Stomach smooth muscle (tissue), 2 donors: ENCODE results near the gene PCDHB9.
"Not testable (repeated sequence)": the region's sequence is repeated elsewhere in the genome, so short reads cannot be mapped to it uniquely, and the experiment has no call there.

ENCODE experiments used
- H3K27ac ChIP-seq: one replicate; pipeline ENCODE4 v1.7.0; 2013; ENCODE audit warnings: mild to moderate bottlenecking, low read length, inconsistent platforms
- H3K27me3 ChIP-seq, 2 donors: one replicate each; pipeline ENCODE4 v1.7.0; 2013; ENCODE audit warnings: low read length in 2 of 2; ENCODE audit not compliant: insufficient read depth in 2 of 2, control insufficient read depth in 1 of 2
- H3K36me3 ChIP-seq, 2 donors: one replicate each; pipeline ENCODE4 v1.7.0; 2013; ENCODE audit warnings: low read length in 2 of 2; ENCODE audit not compliant: control insufficient read depth in 2 of 2, insufficient read depth in 2 of 2
- H3K4me1 ChIP-seq: one replicate; pipeline ENCODE4 v1.7.0; 2013; ENCODE audit warnings: low read length; ENCODE audit not compliant: control insufficient read depth, insufficient read depth
- H3K4me3 ChIP-seq, 2 donors: one replicate each; pipeline ENCODE4 v1.7.0; 2013; ENCODE audit warnings: low read length in 2 of 2
- H3K9ac ChIP-seq, 2 donors: one replicate each; pipeline ENCODE4 v1.7.0; 2013; ENCODE audit warnings: low read length in 2 of 2, mild to moderate bottlenecking in 1 of 2
- H3K9me3 ChIP-seq, 2 donors: one replicate each; pipeline ENCODE4 v1.7.0; 2013; ENCODE audit warnings: low read length in 2 of 2; ENCODE audit not compliant: control insufficient read depth in 2 of 2
- donor health status: healthy.
- donor health status: Pancreatic carcinoma.

PCDHB9 gene

GRCh38 chr5:141172381-141173204 is 14.4 kb upstream of the PCDHB9 start, which contains the start of gene PCDHB7:
Gene PCDHB7, plus strand, starts transcription at chr5:141172644. Its CDS starts 192 bp downstream, at chr5:141172836.
- Histone ChIP-seq H3K27me3 (peaks cover 4 to 6% of the 10 kb centered on the region in 2 donors), H3K4me1 (no peaks in the 10 kb centered on the region), H3K4me3 (peak within 1 kb of the TSS; percentile 64 to 67), H3K9me3 (peaks cover 22 to 28% of the 10 kb centered on the region in 2 donors), H3K27ac (no peak within 1 kb of the TSS), H3K36me3 (no peaks in the 10 kb centered on the region), H3K9ac (peak within 1 kb of the TSS; percentile 22 to 58)

- H3K4me1 ChIP-seq, H3K9ac ChIP-seq, H3K4me3 ChIP-seq, H3K27ac ChIP-seq, H3K36me3 ChIP-seq: not testable (repeated sequence)
- Histone ChIP-seq H3K27me3 (peaks cover 6 to 12% of the 10 kb centered on the region in 2 donors), H3K9me3 (peaks cover 31 to 35% of the 10 kb centered on the region in 2 donors)
Observed at GRCh38 chr5:141174291-141175104, 12.5 kb upstream of the PCDHB9 start.

GRCh38 chr5:141175933-141176332 is 11.0 kb upstream of the PCDHB9 start:
- H3K27me3 ChIP-seq: peaks cover 6 to 12% of the 10 kb centered on the region in 2 donors
- no peaks in the 10 kb centered on the region for H3K36me3 ChIP-seq
- no peak overlapping the region for H3K4me3 ChIP-seq
- no peak overlapping the region for H3K9ac ChIP-seq
- no peak overlapping the region for H3K27ac ChIP-seq
- peaks cover 31 to 35% of the 10 kb centered on the region in 2 donors for H3K9me3 ChIP-seq
- H3K4me1 ChIP-seq: no peaks in the 10 kb centered on the region

- Histone ChIP-seq H3K9me3 (peaks cover 32 to 36% of the 10 kb centered on the region in 2 donors), H3K27me3 (peaks cover 6 to 15% of the 10 kb centered on the region in 2 donors)
- not testable (repeated sequence) for H3K36me3 ChIP-seq, H3K27ac ChIP-seq, H3K9ac ChIP-seq, H3K4me3 ChIP-seq, H3K4me1 ChIP-seq
Observed at GRCh38 chr5:141177577-141178191, 9.3 kb upstream of the PCDHB9 start, which contains the start of gene PCDHB8. Gene PCDHB8, plus strand, starts transcription at chr5:141177790. Its CDS starts 245 bp downstream, at chr5:141178035.

- H3K9ac ChIP-seq, H3K36me3 ChIP-seq, H3K4me3 ChIP-seq, H3K4me1 ChIP-seq, H3K27ac ChIP-seq: not testable (repeated sequence)
- peaks cover 30 to 38% of the 10 kb centered on the region in 2 donors for H3K9me3 ChIP-seq
- H3K27me3 ChIP-seq: peaks cover 6 to 17% of the 10 kb centered on the region in 2 donors
Observed at GRCh38 chr5:141179371-141179770, 7.6 kb upstream of the PCDHB9 start.

- not testable (repeated sequence) for H3K4me3 ChIP-seq, H3K4me1 ChIP-seq, H3K36me3 ChIP-seq, H3K27ac ChIP-seq, H3K9ac ChIP-seq
- peaks cover 5 to 16% of the 10 kb centered on the region in 2 donors for H3K27me3 ChIP-seq
- peaks cover 32 to 38% of the 10 kb centered on the region in 2 donors for H3K9me3 ChIP-seq
Observed at GRCh38 chr5:141179876-141180275, 7.1 kb upstream of the PCDHB9 start.

GRCh38 chr5:141180313-141180712 is 6.6 kb upstream of the PCDHB9 start:
- Histone ChIP-seq H3K27ac (no peak overlapping the region), H3K4me1 (no peaks in the 10 kb centered on the region), H3K36me3 (peaks cover 0 to 3% of the 10 kb centered on the region in 2 donors), H3K4me3 (no peak overlapping the region), H3K27me3 (peaks cover 3 to 14% of the 10 kb centered on the region in 2 donors), H3K9ac (no peak overlapping the region), H3K9me3 (peaks cover 28 to 33% of the 10 kb centered on the region in 2 donors)

GRCh38 chr5:141182248-141182647 is 4.7 kb upstream of the PCDHB9 start, which contains the start of gene PCDHB16:
Gene PCDHB16, plus strand, starts transcription at chr5:141182387. Its CDS starts 173 bp downstream, at chr5:141182560.
- peaks cover 1 to 15% of the 10 kb centered on the region in 2 donors for H3K27me3 ChIP-seq
- peak within 1 kb of the TSS; percentile 55 to 67 for H3K4me3 ChIP-seq
- peak within 1 kb of the TSS in 1 of 2 donors; percentile 64 for H3K9ac ChIP-seq
- peaks cover 0 to 3% of the 10 kb centered on the region in 2 donors for H3K36me3 ChIP-seq
- H3K9me3 ChIP-seq: peaks cover 28 to 34% of the 10 kb centered on the region in 2 donors
- no peaks in the 10 kb centered on the region for H3K4me1 ChIP-seq
- H3K27ac ChIP-seq: no peak within 1 kb of the TSS

- Histone ChIP-seq H3K9me3 (peaks cover 22 to 32% of the 10 kb centered on the region in 2 donors), H3K27me3 (peaks cover 0 to 12% of the 10 kb centered on the region in 2 donors)
- H3K4me1 ChIP-seq, H3K36me3 ChIP-seq, H3K4me3 ChIP-seq, H3K27ac ChIP-seq, H3K9ac ChIP-seq: not testable (repeated sequence)
Observed at GRCh38 chr5:141184117-141184855, 2.7 kb upstream of the PCDHB9 start.

GRCh38 chr5:141188682-141189081 is 1.7 kb downstream of the PCDHB9 start:
- not testable (repeated sequence) for H3K4me3 ChIP-seq, H3K27me3 ChIP-seq, H3K27ac ChIP-seq, H3K9ac ChIP-seq, H3K4me1 ChIP-seq, H3K36me3 ChIP-seq
- peaks cover 16 to 32% of the 10 kb centered on the region in 2 donors for H3K9me3 ChIP-seq
